ENCODE measurements around the gene CTR9.

The CTR9 gene

GRCh38 chr11:10780040-10780439 is 29.0 kb downstream of the CTR9 start:
- no peak for DNase-seq (ENCODE audit: low read depth in 2 of 2)

- DNase-seq (ENCODE audit: low read depth in 2 of 2), result no peak
These were observed 33.4 kb downstream of the CTR9 start for GRCh38 chr11:10784232-10785145.

GRCh38 chr11:10785146-10785474 is 34.1 kb downstream of the CTR9 start:
- no peak for DNase-seq (ENCODE audit: low read depth in 2 of 2)

- DNase-seq (ENCODE audit: low read depth in 2 of 2), result no peak
These were observed 35.4 kb downstream of the CTR9 start for GRCh38 chr11:10786451-10786850.

- peak; percentile 61 to 62 for DNase-seq (ENCODE audit: low read depth in 2 of 2)
These were observed 41.5 kb downstream of the CTR9 start for GRCh38 chr11:10792385-10793068.

GRCh38 chr11:10793470-10794255 is 42.6 kb downstream of the CTR9 start:
- DNase-seq (ENCODE audit: low read depth in 2 of 2), result no peak

GRCh38 chr11:10796191-10796590 is 45.1 kb downstream of the CTR9 start:
- DNase-seq (ENCODE audit: low read depth in 2 of 2), result no peak

GRCh38 chr11:10797001-10797400 is 46.0 kb downstream of the CTR9 start:
- no peak for DNase-seq (ENCODE audit: low read depth in 2 of 2)

- no peak for DNase-seq (ENCODE audit: low read depth in 2 of 2)
These were observed 46.5 kb downstream of the CTR9 start for GRCh38 chr11:10797531-10797930.

- DNase-seq (ENCODE audit: low read depth in 2 of 2), result no peak
These were observed 47.4 kb downstream of the CTR9 start for GRCh38 chr11:10798330-10798928.

GRCh38 chr11:10800292-10800691 is 49.2 kb downstream of the CTR9 start:
- no peak for DNase-seq (ENCODE audit: low read depth in 2 of 2)

GRCh38 chr11:10803676-10804075 is 52.6 kb downstream of the CTR9 start:
- no peak for DNase-seq (ENCODE audit: low read depth in 2 of 2)

GRCh38 chr11:10805741-10806140 is 54.7 kb downstream of the CTR9 start:
- no peak for DNase-seq (ENCODE audit: low read depth in 2 of 2)

GRCh38 chr11:10806206-10806605 is 55.2 kb downstream of the CTR9 start:
- DNase-seq (ENCODE audit: low read depth in 2 of 2), result no peak

- DNase-seq (ENCODE audit: low read depth in 2 of 2), result peak; percentile 14 to 30
These were observed 56.6 kb downstream of the CTR9 start for GRCh38 chr11:10807493-10808234.

- DNase-seq (ENCODE audit: low read depth in 2 of 2), result no peak
These were observed 57.1 kb downstream of the CTR9 start for GRCh38 chr11:10808235-10808552.

- peak; percentile 95 to 97 for DNase-seq (ENCODE audit: low read depth in 2 of 2)
These were observed 57.7 kb downstream of the CTR9 start, which contains the start of gene EIF4G2 for GRCh38 chr11:10808553-10809372. Gene EIF4G2, minus strand, starts transcription at chr11:10808926.

GRCh38 chr11:10809373-10810160 is 58.5 kb downstream of the CTR9 start:
- no peak for DNase-seq (ENCODE audit: low read depth in 2 of 2)

- DNase-seq (ENCODE audit: low read depth in 2 of 2), result no peak
These were observed 62.9 kb downstream of the CTR9 start for GRCh38 chr11:10813945-10814344.

- DNase-seq (ENCODE audit: low read depth in 2 of 2), result no peak
These were observed 67.5 kb downstream of the CTR9 start for GRCh38 chr11:10818594-10818993.
